Fibroblast of lung (primary cell): ENCODE measurements around the gene SIK2. TPM values are rescaled to one million over a fixed set of nuclear protein-coding genes. Genes with fewer than 3 reads are reported as not detected.

ENCODE experiments used
- DNase-seq, 2 donors: peaks; one replicate each; pipeline versions ENCODE4 v3.0.0 to v3.0.0-alpha.2; 2010; ENCODE audit warnings: low read depth in 2 of 2
- H2AFZ ChIP-seq: 2 replicates; pipeline ENCODE4 v1.5.1; 2012; ENCODE audit warnings: low read length, control low read depth, inconsistent platforms
- H3K27ac ChIP-seq: 2 replicates; pipeline ENCODE4 v1.5.1; 2011; ENCODE audit warnings: low read length, control low read depth; ENCODE audit not compliant: insufficient read depth
- H3K27me3 ChIP-seq: 2 replicates; pipeline ENCODE4 v1.5.1; 2011; ENCODE audit warnings: mild to moderate bottlenecking, low read length; ENCODE audit not compliant: control insufficient read depth, insufficient read depth
- H3K36me3 ChIP-seq: 2 replicates; pipeline ENCODE4 v1.5.1; 2011; ENCODE audit warnings: low read length; ENCODE audit not compliant: control insufficient read depth, insufficient read depth
- H3K4me1 ChIP-seq: 2 replicates; pipeline ENCODE4 v1.5.1; 2011; ENCODE audit warnings: low read length; ENCODE audit not compliant: control insufficient read depth, insufficient read depth; ENCODE audit errors: extremely low read depth
- H3K4me2 ChIP-seq: 2 replicates; pipeline ENCODE4 v1.5.1; 2011; ENCODE audit warnings: low read length, control low read depth; ENCODE audit not compliant: insufficient read depth; ENCODE audit errors: extremely low read depth
- H3K4me3 ChIP-seq, 4 experiments: fragments of 200-600 bp in 1 of 4; sonication (generic) in 1 of 4; replicated peaks in 1 of 4; 2 replicates each; pipeline ENCODE4 v1.5.1; 2011 to 2016; ENCODE audit warnings: low read length in 4 of 4, low read depth in 3 of 4, mild to moderate bottlenecking in 3 of 4, control low read depth in 2 of 4, inconsistent platforms in 1 of 4, mixed read lengths in 1 of 4; ENCODE audit not compliant: insufficient read depth in 1 of 4; ENCODE audit errors: control extremely low read depth in 1 of 4
- H3K79me2 ChIP-seq: 2 replicates; pipeline ENCODE4 v1.5.1; 2012; ENCODE audit warnings: mild to moderate bottlenecking, low read length, inconsistent platforms; ENCODE audit not compliant: control insufficient read depth, insufficient read depth
- H3K9ac ChIP-seq: 2 replicates; pipeline ENCODE4 v1.5.1; 2011; ENCODE audit warnings: mild to moderate bottlenecking, low read length, control low read depth; ENCODE audit not compliant: insufficient read depth
- H3K9me3 ChIP-seq: 2 replicates; pipeline ENCODE4 v1.5.1; 2012; ENCODE audit warnings: low read depth, low read length; ENCODE audit not compliant: control insufficient read depth, insufficient read depth
- H4K20me1 ChIP-seq: 2 replicates; pipeline ENCODE4 v1.5.1; 2011; ENCODE audit warnings: low read length; ENCODE audit not compliant: control insufficient read depth, insufficient read depth; ENCODE audit errors: extremely low read depth
- CTCF ChIP-seq, 2 donors: IDR thresholded peaks in 1 of 2; conservative IDR thresholded peaks in 1 of 2; 1 replicate in 1 of 2; 2 replicates in 1 of 2; pipeline ENCODE4 v1.5.1; 2011 to 2012; ENCODE audit warnings: low read length in 2 of 2, control low read depth in 1 of 2, inconsistent platforms in 1 of 2, low read depth in 1 of 2, mild to moderate bottlenecking in 1 of 2
- EZH2 ChIP-seq: IDR thresholded peaks from 2 replicates; pipeline ENCODE4 v1.5.1; 2012; ENCODE audit warnings: low read length, control low read depth, mild to moderate bottlenecking; ENCODE audit errors: missing control alignments
- polyA plus RNA-seq, 2 donors: library from polyadenylated mRNA; depleted of rRNA in 1 of 2; stranded (reverse) in 1 of 2; unstranded in 1 of 2; fragments of >200 nt; gene quantifications; 2 replicates each; pipeline ENCODE4 v1.2.1, GENCODE V29; 2011 to 2012; ENCODE audit warnings: missing spikeins in 1 of 2
- total RNA-seq: library from RNA; depleted of rRNA; stranded (reverse); fragments of >200 nt; gene quantifications from 2 replicates; pipeline ENCODE4 v1.2.1, GENCODE V29; 2014

Gene SIK2
- total and polyA plus RNA-seq, 2 donors (not counting 1 experiment from before 2014, with no cell fraction given) = 16.3 to 19.3 TPM

GRCh38 chr11:111624608-111625007, 22.4 kb downstream of the SIK2 start:
- Histone ChIP-seq H4K20me1 (no peaks in the 10 kb centered on the region), H3K9ac (no peak overlapping the region), H3K4me3 (no peak overlapping the region), H3K4me1 (no peaks in the 10 kb centered on the region), H3K36me3 (no peaks in the 10 kb centered on the region), H3K27ac (no peak overlapping the region), H3K4me2 (no peak overlapping the region), H3K79me2 (peaks cover 2% of the 10 kb centered on the region), H3K27me3 (no peaks in the 10 kb centered on the region), H2AFZ (no peak overlapping the region), H3K9me3 (no peaks in the 10 kb centered on the region)
- DNase-seq = peak in 1 of 2 donors; percentile 63
- TF ChIP-seq CTCF (conservative IDR thresholded peaks at IDR 0.05 in 1 of 2, IDR thresholded peaks at IDR 0.05 in 1 of 2; ENCODE audit: low read depth in 1 of 2, low read length in 2 of 2) (no peak), EZH2 (no peak)

- no peak overlapping the region for H3K27ac ChIP-seq
- H3K4me1 ChIP-seq = peaks cover 2% of the 10 kb centered on the region
- no peak overlapping the region for H3K9ac ChIP-seq
- no peak overlapping the region for H3K4me3 ChIP-seq
- no peaks in the 10 kb centered on the region for H3K9me3 ChIP-seq
- H3K4me2 ChIP-seq = no peak overlapping the region
- TF ChIP-seq CTCF (conservative IDR thresholded peaks at IDR 0.05 in 1 of 2, IDR thresholded peaks at IDR 0.05 in 1 of 2; ENCODE audit: low read depth in 1 of 2, low read length in 2 of 2) = no peak
- TF ChIP-seq EZH2 = no peak
- no peaks in the 10 kb centered on the region for H3K27me3 ChIP-seq
- peaks cover 2% of the 10 kb centered on the region for H3K79me2 ChIP-seq
- H3K36me3 ChIP-seq = no peaks in the 10 kb centered on the region
- no peaks in the 10 kb centered on the region for H4K20me1 ChIP-seq
- no peak overlapping the region for H2AFZ ChIP-seq
- no peak for DNase-seq
Measured at GRCh38 chr11:111627591-111627990, 25.3 kb downstream of the SIK2 start.

- Histone ChIP-seq H3K9ac (no peak overlapping the region), H3K4me1 (peaks cover 4% of the 10 kb centered on the region), H3K79me2 (no peaks in the 10 kb centered on the region), H3K36me3 (no peaks in the 10 kb centered on the region), H3K4me2 (no peak overlapping the region), H3K4me3 (no peak overlapping the region), H4K20me1 (no peaks in the 10 kb centered on the region), H3K27ac (no peak overlapping the region), H3K9me3 (no peaks in the 10 kb centered on the region), H3K27me3 (no peaks in the 10 kb centered on the region), H2AFZ (no peak overlapping the region)
- TF ChIP-seq CTCF (conservative IDR thresholded peaks at IDR 0.05 in 1 of 2, IDR thresholded peaks at IDR 0.05 in 1 of 2; ENCODE audit: low read depth in 1 of 2, low read length in 2 of 2) (no peak), EZH2 (no peak)
- peak in 1 of 2 donors; percentile 63 for DNase-seq
Measured at GRCh38 chr11:111629499-111629898, 27.2 kb downstream of the SIK2 start.
